ENCODE data around the gene LZTS3.
"Not testable (repeated sequence)": the region's sequence is repeated elsewhere in the genome, so short reads cannot be mapped to it uniquely, and the experiment has no call there.

- TF ChIP-seq, protein P1, sequence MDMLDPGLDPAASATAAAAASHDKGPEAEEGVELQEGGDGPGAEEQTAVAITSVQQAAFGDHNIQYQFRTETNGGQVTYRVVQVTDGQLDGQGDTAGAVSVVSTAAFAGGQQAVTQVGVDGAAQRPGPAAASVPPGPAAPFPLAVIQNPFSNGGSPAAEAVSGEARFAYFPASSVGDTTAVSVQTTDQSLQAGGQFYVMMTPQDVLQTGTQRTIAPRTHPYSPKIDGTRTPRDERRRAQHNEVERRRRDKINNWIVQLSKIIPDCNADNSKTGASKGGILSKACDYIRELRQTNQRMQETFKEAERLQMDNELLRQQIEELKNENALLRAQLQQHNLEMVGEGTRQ (CRISPR knock-in tag; IDR thresholded peaks at IDR 0.05) = not testable (repeated sequence)
- TF ChIP-seq FOXK1 (CRISPR knock-in tag; IDR thresholded peaks at IDR 0.05); ATF2 (CRISPR knock-in tag; IDR thresholded peaks at IDR 0.05; ENCODE audit: borderline replicate concordance, low read depth); NFYB (CRISPR knock-in tag; conservative IDR thresholded peaks at IDR 0.05; ENCODE audit: low read depth); ZBTB21 (CRISPR knock-in tag; IDR thresholded peaks at IDR 0.05; ENCODE audit: borderline replicate concordance); SP1 (CRISPR knock-in tag; conservative IDR thresholded peaks at IDR 0.05): not testable (repeated sequence)
- TF ChIP-seq, protein P2, sequence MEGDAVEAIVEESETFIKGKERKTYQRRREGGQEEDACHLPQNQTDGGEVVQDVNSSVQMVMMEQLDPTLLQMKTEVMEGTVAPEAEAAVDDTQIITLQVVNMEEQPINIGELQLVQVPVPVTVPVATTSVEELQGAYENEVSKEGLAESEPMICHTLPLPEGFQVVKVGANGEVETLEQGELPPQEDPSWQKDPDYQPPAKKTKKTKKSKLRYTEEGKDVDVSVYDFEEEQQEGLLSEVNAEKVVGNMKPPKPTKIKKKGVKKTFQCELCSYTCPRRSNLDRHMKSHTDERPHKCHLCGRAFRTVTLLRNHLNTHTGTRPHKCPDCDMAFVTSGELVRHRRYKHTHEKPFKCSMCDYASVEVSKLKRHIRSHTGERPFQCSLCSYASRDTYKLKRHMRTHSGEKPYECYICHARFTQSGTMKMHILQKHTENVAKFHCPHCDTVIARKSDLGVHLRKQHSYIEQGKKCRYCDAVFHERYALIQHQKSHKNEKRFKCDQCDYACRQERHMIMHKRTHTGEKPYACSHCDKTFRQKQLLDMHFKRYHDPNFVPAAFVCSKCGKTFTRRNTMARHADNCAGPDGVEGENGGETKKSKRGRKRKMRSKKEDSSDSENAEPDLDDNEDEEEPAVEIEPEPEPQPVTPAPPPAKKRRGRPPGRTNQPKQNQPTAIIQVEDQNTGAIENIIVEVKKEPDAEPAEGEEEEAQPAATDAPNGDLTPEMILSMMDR (IDR thresholded peaks at IDR 0.05) = not testable (repeated sequence)
These were observed 21.2 kb downstream of the LZTS3 start for GRCh38 chr20:3152057-3152644.

Measured in WTC11 (cell line).